Panc1 (cell line): ENCODE data around the gene GLS.

Experiments used
- CTCF ChIP-seq: fragments of 450-650 bp; IDR thresholded peaks from 2 replicates; pipeline ENCODE4 v1.5.1; 2017; ENCODE audit warnings: mild to moderate bottlenecking
- POLR2AphosphoS5 ChIP-seq: IDR thresholded peaks from 2 replicates; pipeline ENCODE4 v1.6.1; 2012; ENCODE audit warnings: mild to moderate bottlenecking, low read depth, low read length, moderate library complexity
- REST ChIP-seq, 2 experiments: IDR thresholded peaks; 2 replicates each; pipeline ENCODE4 v1.6.1; 2011 to 2012; ENCODE audit warnings: low read depth in 2 of 2, control low read depth in 1 of 2, low read length in 1 of 2, mild to moderate bottlenecking in 1 of 2, moderate library complexity in 1 of 2; ENCODE audit not compliant: insufficient read depth in 1 of 2

DNA sequence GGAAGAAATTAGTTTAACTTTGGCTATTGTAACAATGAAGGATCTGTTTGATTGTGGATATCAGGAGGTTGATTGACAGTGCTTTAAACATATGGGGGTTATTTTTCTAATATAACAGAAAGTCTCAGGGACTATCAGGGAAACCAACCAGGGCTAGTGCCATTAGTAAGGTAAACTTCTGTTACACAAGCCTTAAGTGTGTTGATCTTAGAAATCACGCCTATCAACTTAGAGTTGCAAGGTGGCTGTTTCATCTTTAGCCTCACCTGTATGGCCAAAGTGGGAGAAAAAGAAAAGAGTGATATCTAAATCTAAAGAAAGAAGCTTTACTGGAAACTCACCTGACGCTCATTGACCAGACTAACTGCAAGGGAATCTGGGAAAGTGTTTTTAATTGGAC, 62.1 kb downstream of the GLS start:
- no peak for TF ChIP-seq CTCF
- TF ChIP-seq POLR2AphosphoS5 = no peak
- no peak for TF ChIP-seq REST (IDR thresholded peaks at IDR 0.05; ENCODE audit: insufficient read depth in 1 of 2, low read depth in 2 of 2, low read length in 1 of 2)
